ENCODE results near the gene DNAJB8.

Gene DNAJB8

DNA sequence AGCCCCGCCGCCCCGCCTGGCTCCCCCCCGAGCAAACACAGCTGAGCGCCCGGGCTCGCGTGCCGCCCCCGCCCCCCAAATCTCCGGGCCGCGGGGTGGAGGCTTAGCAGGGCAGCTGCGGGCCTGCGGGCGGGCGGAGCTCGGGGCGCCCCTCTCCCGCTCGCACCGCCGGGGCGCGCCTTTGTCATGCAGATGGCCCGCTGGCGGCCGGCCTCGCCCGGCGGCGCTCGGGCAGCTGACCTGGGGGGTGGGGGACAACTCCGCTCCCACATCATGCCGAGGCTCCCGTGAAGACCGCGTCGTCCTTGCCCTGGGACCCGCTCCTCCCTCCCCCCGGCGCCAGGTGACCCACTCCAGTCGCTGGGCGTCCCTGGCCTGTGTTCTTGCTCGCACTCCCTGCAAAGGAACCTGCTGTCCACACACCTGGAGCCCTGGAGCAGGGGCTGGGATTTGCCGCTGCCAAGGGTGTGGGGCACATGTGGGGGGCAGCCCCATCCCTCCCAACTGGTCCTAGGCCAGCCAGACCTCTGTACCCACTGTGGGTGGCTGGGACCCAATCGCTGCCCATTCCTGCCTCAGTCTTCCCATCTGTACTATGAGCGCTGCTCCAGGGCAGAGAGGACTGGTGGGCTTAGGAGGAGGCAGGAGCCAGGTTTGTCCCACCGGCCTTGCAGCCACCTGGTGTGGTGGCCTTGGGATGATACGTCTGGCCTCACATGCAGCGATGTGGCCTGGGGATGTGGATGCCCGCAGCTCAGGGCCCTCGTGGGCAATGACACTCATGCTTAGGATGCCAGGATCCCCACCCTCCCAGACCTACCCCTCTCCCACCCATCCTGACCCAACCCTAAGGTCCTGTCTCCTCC is 33.5 kb downstream of the DNAJB8 start:
- Histone ChIP-seq H3K79me2 (ENCODE audit: insufficient read depth, low read length) (no peaks in the 10 kb centered on the region), H4K20me1 (ENCODE audit: insufficient read depth, low read length) (0 out of 2 replicates have a peak, but pooled peaks cover 3% of the 10 kb centered on the region), H2AFZ (ENCODE audit: low read depth, low read length) (no peak overlapping the region), H3K27me3 (ENCODE audit: insufficient read depth, low read length, poor library complexity) (no peaks in the 10 kb centered on the region), H3K9ac (ENCODE audit: low read depth, low read length) (no peak overlapping the region), H3K4me2 (ENCODE audit: insufficient read depth, low read length) (no peak overlapping the region), H3K4me3 (ENCODE audit: low read depth in 1 of 2, low read length in 2 of 2) (no peak overlapping the region), H3K4me1 (ENCODE audit: insufficient read depth, low read length) (no peaks in the 10 kb centered on the region), H3K27ac (ENCODE audit: low read length) (no peak overlapping the region), H3K36me3 (ENCODE audit: insufficient read depth, low read length) (no peaks in the 10 kb centered on the region), H3K9me3 (ENCODE audit: insufficient read depth, low read length, severe bottlenecking) (no peaks in the 10 kb centered on the region)
- TF ChIP-seq, protein P1, sequence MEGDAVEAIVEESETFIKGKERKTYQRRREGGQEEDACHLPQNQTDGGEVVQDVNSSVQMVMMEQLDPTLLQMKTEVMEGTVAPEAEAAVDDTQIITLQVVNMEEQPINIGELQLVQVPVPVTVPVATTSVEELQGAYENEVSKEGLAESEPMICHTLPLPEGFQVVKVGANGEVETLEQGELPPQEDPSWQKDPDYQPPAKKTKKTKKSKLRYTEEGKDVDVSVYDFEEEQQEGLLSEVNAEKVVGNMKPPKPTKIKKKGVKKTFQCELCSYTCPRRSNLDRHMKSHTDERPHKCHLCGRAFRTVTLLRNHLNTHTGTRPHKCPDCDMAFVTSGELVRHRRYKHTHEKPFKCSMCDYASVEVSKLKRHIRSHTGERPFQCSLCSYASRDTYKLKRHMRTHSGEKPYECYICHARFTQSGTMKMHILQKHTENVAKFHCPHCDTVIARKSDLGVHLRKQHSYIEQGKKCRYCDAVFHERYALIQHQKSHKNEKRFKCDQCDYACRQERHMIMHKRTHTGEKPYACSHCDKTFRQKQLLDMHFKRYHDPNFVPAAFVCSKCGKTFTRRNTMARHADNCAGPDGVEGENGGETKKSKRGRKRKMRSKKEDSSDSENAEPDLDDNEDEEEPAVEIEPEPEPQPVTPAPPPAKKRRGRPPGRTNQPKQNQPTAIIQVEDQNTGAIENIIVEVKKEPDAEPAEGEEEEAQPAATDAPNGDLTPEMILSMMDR (IDR thresholded peaks at IDR 0.05; ENCODE audit: borderline replicate concordance, extremely low read depth, low read length, poor library complexity, severe bottlenecking) = no peak
- TF ChIP-seq EZH2 (IDR thresholded peaks at IDR 0.05; ENCODE audit: borderline replicate concordance, low read depth, low read length, severe bottlenecking) = no peak
- DNase-seq (no peak), ATAC-seq (ENCODE audit: insufficient read depth, low read depth) (no peak)

DNA sequence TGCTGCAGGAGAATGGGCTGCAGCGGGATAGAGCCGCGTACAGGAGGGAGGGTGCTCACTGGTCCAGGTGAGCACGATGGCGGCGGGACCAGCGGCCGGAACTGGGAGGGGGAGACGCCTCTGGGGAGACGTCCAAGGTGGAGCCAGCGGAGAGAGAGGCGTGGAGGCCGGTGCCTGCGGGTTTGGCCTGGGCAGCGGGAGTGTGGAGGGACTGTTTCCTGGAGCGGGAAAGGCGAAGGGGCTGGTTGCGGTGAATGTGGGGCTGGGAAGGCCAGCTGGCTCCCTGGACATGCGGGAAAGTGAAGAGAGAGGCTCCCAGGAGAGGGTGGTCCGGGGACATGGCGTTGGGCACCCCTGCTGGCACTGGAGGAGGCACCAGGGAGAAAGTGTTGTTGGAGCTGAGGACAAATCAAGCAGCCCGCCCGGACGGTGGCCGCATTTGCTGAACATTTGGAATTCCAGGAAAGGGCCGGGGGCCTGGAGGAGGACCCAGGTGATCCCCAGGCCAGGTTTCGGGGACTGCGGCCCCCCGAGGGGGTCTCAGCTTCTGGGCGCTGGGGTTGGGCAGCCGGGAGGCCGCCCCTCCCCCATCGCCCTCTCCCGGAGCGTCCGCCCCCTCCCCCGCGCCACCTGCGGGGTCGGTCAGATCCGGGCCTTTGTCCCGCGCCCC is 34.3 kb downstream of the DNAJB8 start:
- DNase-seq (no peak), ATAC-seq (ENCODE audit: insufficient read depth, low read depth) (no peak)
- Histone ChIP-seq H2AFZ (ENCODE audit: low read depth, low read length) (no peak overlapping the region), H3K79me2 (ENCODE audit: insufficient read depth, low read length) (no peaks in the 10 kb centered on the region), H4K20me1 (ENCODE audit: insufficient read depth, low read length) (0 out of 2 replicates have a peak, but pooled peaks cover 3% of the 10 kb centered on the region), H3K36me3 (ENCODE audit: insufficient read depth, low read length) (no peaks in the 10 kb centered on the region), H3K27ac (ENCODE audit: low read length) (no peak overlapping the region), H3K9me3 (ENCODE audit: insufficient read depth, low read length, severe bottlenecking) (no peaks in the 10 kb centered on the region), H3K4me3 (ENCODE audit: low read depth in 1 of 2, low read length in 2 of 2) (no peak overlapping the region), H3K4me1 (ENCODE audit: insufficient read depth, low read length) (no peaks in the 10 kb centered on the region), H3K9ac (ENCODE audit: low read depth, low read length) (no peak overlapping the region), H3K4me2 (ENCODE audit: insufficient read depth, low read length) (no peak overlapping the region), H3K27me3 (ENCODE audit: insufficient read depth, low read length, poor library complexity) (no peaks in the 10 kb centered on the region)
- TF ChIP-seq EZH2 (IDR thresholded peaks at IDR 0.05; ENCODE audit: borderline replicate concordance, low read depth, low read length, severe bottlenecking) = no peak

DNA sequence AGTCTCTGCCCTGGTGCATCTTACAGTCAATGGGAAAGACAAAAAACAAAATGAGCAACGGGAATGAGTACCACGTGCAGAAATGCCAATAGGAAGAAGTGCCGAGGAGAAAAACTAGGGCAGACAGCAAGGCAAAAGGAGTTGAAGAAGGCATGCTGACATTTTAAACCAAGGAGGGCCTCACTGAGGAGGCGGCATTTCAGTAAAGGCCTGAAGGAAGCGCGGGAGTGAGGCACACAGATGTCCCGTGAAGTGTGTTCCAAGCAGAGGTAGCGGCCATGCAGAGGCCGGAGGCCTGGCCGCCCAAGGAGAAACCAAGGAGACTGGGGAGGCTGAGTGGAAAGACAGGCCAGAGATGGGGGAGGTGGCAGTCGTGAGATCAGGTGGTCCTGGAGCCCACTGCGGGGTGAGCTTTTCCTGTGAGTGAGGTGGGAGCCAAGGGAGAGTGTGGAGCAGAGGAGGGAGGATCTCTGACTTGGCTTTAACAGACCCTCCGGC is 34.8 kb downstream of the DNAJB8 start:
- TF ChIP-seq, protein P1 (IDR thresholded peaks at IDR 0.05; ENCODE audit: borderline replicate concordance, extremely low read depth, low read length, poor library complexity, severe bottlenecking) = no peak
- no peak for TF ChIP-seq EZH2 (IDR thresholded peaks at IDR 0.05; ENCODE audit: borderline replicate concordance, low read depth, low read length, severe bottlenecking)
- Histone ChIP-seq H3K79me2 (ENCODE audit: insufficient read depth, low read length) (no peaks in the 10 kb centered on the region), H3K9me3 (ENCODE audit: insufficient read depth, low read length, severe bottlenecking) (no peaks in the 10 kb centered on the region), H3K27ac (ENCODE audit: low read length) (no peak overlapping the region), H4K20me1 (ENCODE audit: insufficient read depth, low read length) (0 out of 2 replicates have a peak, but pooled peaks cover 3% of the 10 kb centered on the region), H3K36me3 (ENCODE audit: insufficient read depth, low read length) (no peaks in the 10 kb centered on the region), H3K4me3 (ENCODE audit: low read depth in 1 of 2, low read length in 2 of 2) (no peak overlapping the region), H2AFZ (ENCODE audit: low read depth, low read length) (no peak overlapping the region), H3K4me1 (ENCODE audit: insufficient read depth, low read length) (no peaks in the 10 kb centered on the region), H3K4me2 (ENCODE audit: insufficient read depth, low read length) (no peak overlapping the region), H3K9ac (ENCODE audit: low read depth, low read length) (no peak overlapping the region), H3K27me3 (ENCODE audit: insufficient read depth, low read length, poor library complexity) (no peaks in the 10 kb centered on the region)
- DNase-seq (no peak), ATAC-seq (ENCODE audit: insufficient read depth, low read depth) (no peak)

DNA sequence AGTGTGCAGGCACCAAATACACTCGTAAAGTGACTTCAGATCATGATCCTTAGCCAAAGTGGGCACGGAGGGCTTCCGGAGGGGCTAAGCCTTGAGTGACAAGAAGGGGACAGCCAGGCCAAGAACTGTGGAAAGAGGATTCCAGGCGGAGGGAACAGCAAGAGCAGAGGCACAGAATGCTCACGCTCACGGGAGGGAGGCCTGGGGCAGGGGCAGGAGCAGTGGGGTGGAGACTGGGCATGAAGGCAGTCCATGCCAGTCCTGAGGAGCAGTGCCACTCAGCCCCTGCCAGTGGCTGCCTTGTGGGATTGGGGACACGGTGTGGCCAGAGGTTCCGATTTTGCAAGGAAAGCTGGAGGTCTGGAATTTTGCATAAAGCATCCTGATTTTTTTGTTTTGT is 36.0 kb downstream of the DNAJB8 start:
- Histone ChIP-seq H3K4me2 (ENCODE audit: insufficient read depth, low read length) (no peak overlapping the region), H4K20me1 (ENCODE audit: insufficient read depth, low read length) (0 out of 2 replicates have a peak, but pooled peaks cover 3% of the 10 kb centered on the region), H3K36me3 (ENCODE audit: insufficient read depth, low read length) (no peaks in the 10 kb centered on the region), H3K9ac (ENCODE audit: low read depth, low read length) (no peak overlapping the region), H3K27me3 (ENCODE audit: insufficient read depth, low read length, poor library complexity) (no peaks in the 10 kb centered on the region), H2AFZ (ENCODE audit: low read depth, low read length) (no peak overlapping the region), H3K4me1 (ENCODE audit: insufficient read depth, low read length) (no peaks in the 10 kb centered on the region), H3K27ac (ENCODE audit: low read length) (no peak overlapping the region), H3K9me3 (ENCODE audit: insufficient read depth, low read length, severe bottlenecking) (no peaks in the 10 kb centered on the region), H3K4me3 (ENCODE audit: low read depth in 1 of 2, low read length in 2 of 2) (no peak overlapping the region), H3K79me2 (ENCODE audit: insufficient read depth, low read length) (no peaks in the 10 kb centered on the region)
- DNase-seq (no peak), ATAC-seq (ENCODE audit: insufficient read depth, low read depth) (no peak)
- TF ChIP-seq, protein P1 (IDR thresholded peaks at IDR 0.05; ENCODE audit: borderline replicate concordance, extremely low read depth, low read length, poor library complexity, severe bottlenecking) = no peak
- TF ChIP-seq EZH2 (IDR thresholded peaks at IDR 0.05; ENCODE audit: borderline replicate concordance, low read depth, low read length, severe bottlenecking) = no peak

Measured in DND-41 (cell line).